K562 (cell line): ENCODE results near the gene NHS. TPM values are rescaled to one million over a fixed set of nuclear protein-coding genes. Genes with fewer than 3 reads are reported as not detected.
A peak's percentile ranks its signal among the peaks of the same experiment; 100 is the strongest.
"Not testable (repeated sequence)": the region's sequence is repeated elsewhere in the genome, so short reads cannot be mapped to it uniquely, and the experiment has no call there.

Experiments used
- ATAC-seq: fragments of 200-7000 bp; cut with Tn5 transposase; 3 replicates; pipeline ENCODE4 v1.9.1; 2020; ENCODE audit warnings: moderate library complexity
- BruUV-seq: library from RNA; stranded (reverse); fragments of 400-500 nt; replicated peaks from 2 replicates; lab custom pipeline; 2021; lab: Mats Ljungman, UMichigan
- CTCF ChIA-PET: fragments of 300-600 bp; formaldehyde crosslinking; extraction: SDS; loops from one replicate; lab custom pipeline; 2021; ENCODE audit warnings: low intra/inter-chr PET ratio; lab: Yijun Ruan, JAX
- POLR2A ChIA-PET: fragments of 300-600, 350-650 bp; sonication (Branson Sonifier 250); formaldehyde crosslinking; extraction: SDS; loops from one replicate; lab custom pipeline; 2021; ENCODE audit warnings: antibody characterized with exemption, inconsistent platforms; lab: Yijun Ruan, JAX
- DNase-seq, 4 experiments: peaks; one replicate each; pipeline versions ENCODE4 v3.0.0 to v3.0.0-alpha.2; 2011 to 2018; ENCODE audit warnings: low spot score in 3 of 4, mixed read lengths in 3 of 4; ENCODE audit errors: extremely low read depth in 1 of 4
- FAIRE-seq: peaks from 2 replicates; lab custom pipeline; 2011; peaks lifted over from hg19 to GRCh38; lab: Jason Lieb, UNC
- H2AFZ ChIP-seq: 2 replicates; pipeline ENCODE4 v1.6.0; 2011; ENCODE audit warnings: low read depth, low read length, control low read depth, inconsistent platforms
- H3K27ac ChIP-seq: fragments of 200-600 bp; 3 replicates; pipeline ENCODE4 v1.8.0; 2011; ENCODE audit warnings: low read depth, mild to moderate bottlenecking, control low read depth, inconsistent platforms, low read length, moderate library complexity, mixed read lengths; ENCODE audit errors: extremely low read depth
- H3K27me3 ChIP-seq, 2 experiments: fragments of 300-600 bp in 1 of 2; 2 replicates in 1 of 2; 3 replicates in 1 of 2; pipeline versions ENCODE4 v1.6.0 to v1.8.0; 2011; ENCODE audit warnings: inconsistent platforms in 2 of 2, low read length in 2 of 2, mild to moderate bottlenecking in 1 of 2, mixed read lengths in 1 of 2, moderate library complexity in 1 of 2; ENCODE audit not compliant: control insufficient read depth in 2 of 2, insufficient read depth in 2 of 2
- H3K36me3 ChIP-seq: fragments of 300-600 bp; 3 replicates; pipeline ENCODE4 v1.8.0; 2011; ENCODE audit warnings: mild to moderate bottlenecking, low read length, inconsistent platforms; ENCODE audit not compliant: control insufficient read depth, insufficient read depth
- H3K4me1 ChIP-seq, 2 experiments: fragments of 200-600 bp in 1 of 2; replicated peaks in 1 of 2; 2 replicates in 1 of 2; 3 replicates in 1 of 2; pipeline versions ENCODE4 v1.5.1 to v1.8.0; 2011; ENCODE audit warnings: inconsistent platforms in 2 of 2, low read length in 2 of 2, mild to moderate bottlenecking in 1 of 2, mixed read lengths in 1 of 2, moderate library complexity in 1 of 2; ENCODE audit not compliant: control insufficient read depth in 2 of 2, insufficient read depth in 2 of 2
- H3K4me2 ChIP-seq: 2 replicates; pipeline ENCODE4 v1.6.1; 2011; ENCODE audit warnings: low read length, control low read depth, inconsistent platforms, mixed read lengths; ENCODE audit not compliant: insufficient read depth
- H3K4me3 ChIP-seq: fragments of 200-600 bp; sonication (generic), shearing (Covaris generic); 2 replicates; pipeline ENCODE4 v1.5.1; 2016; ENCODE audit warnings: control low read depth, inconsistent platforms
- H3K79me2 ChIP-seq: fragments of 200-600 bp; 3 replicates; pipeline ENCODE4 v1.8.0; 2011; ENCODE audit warnings: low read length, inconsistent platforms; ENCODE audit not compliant: control insufficient read depth, insufficient read depth
- H3K9ac ChIP-seq, 2 experiments: 2 replicates each; pipeline versions ENCODE4 v1.6.0 to v1.6.1; 2011; ENCODE audit warnings: low read depth in 2 of 2, low read length in 2 of 2, control low read depth in 1 of 2, inconsistent platforms in 1 of 2, mild to moderate bottlenecking in 1 of 2, mixed read lengths in 1 of 2; ENCODE audit not compliant: insufficient read depth in 1 of 2
- H3K9me1 ChIP-seq: one replicate; pipeline ENCODE4 v1.6.0; 2011; ENCODE audit warnings: inconsistent platforms, mild to moderate bottlenecking, low read length, moderate library complexity; ENCODE audit not compliant: control insufficient read depth, insufficient read depth
- H3K9me3 ChIP-seq: replicated peaks from 2 replicates; pipeline ENCODE4 v1.5.1; 2011; ENCODE audit warnings: low read depth, low read length, inconsistent platforms; ENCODE audit not compliant: control insufficient read depth, insufficient read depth
- H4K20me1 ChIP-seq: replicated peaks from 2 replicates; pipeline ENCODE4 v1.6.1; 2011; ENCODE audit warnings: low read length, inconsistent platforms, mixed read lengths; ENCODE audit not compliant: control insufficient read depth, insufficient read depth
- ATF6 ChIP-seq: sonication (generic); formaldehyde crosslinking; IDR thresholded peaks from 2 replicates; pipeline ENCODE4 v1.4.0; 2020; ENCODE audit warnings: mild to moderate bottlenecking, missing genetic modification reagents
- CBX5 ChIP-seq: IDR thresholded peaks from 2 replicates; pipeline ENCODE4 v1.6.1; 2014; ENCODE audit warnings: low read depth, borderline replicate concordance
- CHCHD3 ChIP-seq: fragments of 250-450 bp; sonication (Bioruptor Pico); IDR thresholded peaks from 2 replicates; pipeline ENCODE4 v2.1.2; 2022; ENCODE audit warnings: mild to moderate bottlenecking
- CTBP1 ChIP-seq: fragments of 450-650 bp; IDR thresholded peaks from 2 replicates; pipeline ENCODE4 v1.6.1; 2016; ENCODE audit warnings: borderline replicate concordance
- FOXP1 ChIP-seq: sonication (generic); formaldehyde crosslinking; IDR thresholded peaks from 2 replicates; pipeline ENCODE4 v1.8.0; 2022; ENCODE audit warnings: mild to moderate bottlenecking, missing genetic modification reagents
- KLF13 ChIP-seq: fragments of 450-650 bp; IDR thresholded peaks from 2 replicates; pipeline ENCODE4 v1.6.1; 2016; ENCODE audit warnings: missing genetic modification characterization, low read depth, mild to moderate bottlenecking, missing compliant biosample characterization, moderate library complexity, borderline replicate concordance
- NR0B1 ChIP-seq: fragments of 450-650 bp; IDR thresholded peaks from one replicate; pipeline ENCODE4 v1.6.1; 2018; ENCODE audit warnings: mild to moderate bottlenecking, moderate library complexity; ENCODE audit not compliant: partially characterized antibody
- NR2F6 ChIP-seq: fragments of 450-650 bp; formaldehyde crosslinking; IDR thresholded peaks from 2 replicates; pipeline ENCODE4 v1.4.0; 2020; ENCODE audit warnings: mild to moderate bottlenecking
- TGIF2 ChIP-seq: sonication (generic); formaldehyde crosslinking; IDR thresholded peaks from 2 replicates; pipeline ENCODE4 v1.8.1; 2022; ENCODE audit warnings: mild to moderate bottlenecking, missing genetic modification reagents, moderate library complexity
- ZNF133 ChIP-seq: fragments of 250-450 bp; sonication (Bioruptor Pico); IDR thresholded peaks from 2 replicates; pipeline ENCODE4 v1.4.0; 2020; ENCODE audit warnings: mild to moderate bottlenecking
- ZNF146 ChIP-seq: IDR thresholded peaks from one replicate; pipeline ENCODE4 v1.6.1; 2018; ENCODE audit warnings: missing compliant biosample characterization; ENCODE audit not compliant: unreplicated experiment
- ZNF695 ChIP-seq: fragments of 450-650 bp; formaldehyde crosslinking; IDR thresholded peaks from 2 replicates; pipeline ENCODE4 v1.4.0; 2020; ENCODE audit warnings: mild to moderate bottlenecking, moderate library complexity
- ZNF766 ChIP-seq: fragments of 200-800 bp; sonication (Bioruptor generic); conservative IDR thresholded peaks from 2 replicates; pipeline ENCODE4 v1.6.1; 2016; ENCODE audit warnings: missing genetic modification characterization, missing compliant biosample characterization
- ZNF830 ChIP-seq: fragments of 250-450 bp; sonication (Bioruptor Pico); IDR thresholded peaks from 2 replicates; pipeline ENCODE4 v1.5.0; 2021; ENCODE audit warnings: mild to moderate bottlenecking
- WGBS: fragments of 100-300 bp; shearing (Covaris generic); methylation state at CpG from one replicate; pipeline ENCODE4 v1.1.6; 2016; ENCODE audit warnings: low coverage, mixed read lengths; ENCODE audit not compliant: insufficient coverage; ENCODE audit errors: missing lambda C conversion rate; 5-methylcytosine and 5-hydroxymethylcytosine counted together
- in situ Hi-C: fragments of 300-500 bp; cut with MboI; formaldehyde crosslinking; loops from 4 replicates; pipeline ENCODE4 v1.15.0; 2018; ENCODE audit warnings: inconsistent platforms, mixed read lengths
- intact Hi-C: fragments of 100-400 bp; cut with micrococcal nuclease; formaldehyde crosslinking; loops from 2 replicates; pipeline ENCODE4 v1.14.2; 2022
- polyA plus RNA-seq, 8 experiments: library from polyadenylated mRNA; depleted of rRNA in 4 of 8; stranded (reverse) in 5 of 8; unstranded in 3 of 8; fragments of >200 nt; fragmentation: Nextera tagmentation in 2 of 8; fragmentation: Illumina TruSeq in 1 of 8; extraction: Ambion mirVana in 2 of 8; extraction: Trizol in 1 of 8; gene quantifications; 2 replicates each; pipeline versions ENCODE4 v1.2.1 to v1.2.3, GENCODE V29; 2011 to 2014; ENCODE audit warnings: inconsistent platforms in 1 of 8, missing spikeins in 1 of 8
- total RNA-seq, 7 experiments: library from RNA; depleted of rRNA in 6 of 7; stranded (reverse); fragments of >200 nt in 6 of 7; fragmentation: Illumina TruSeq in 2 of 7; extraction: Trizol in 2 of 7; gene quantifications; 2 replicates each; pipeline versions ENCODE4 v1.2.1 to v1.2.3, GENCODE V29; 2011 to 2021; ENCODE audit warnings: low replicate concordance in 1 of 7

NHS gene
- total and polyA plus RNA-seq, 9 of the 15 experiments (the other 6 are each of a cell fraction or from before 2014, with no cell fraction given), result 0.02 TPM; not detected in 8

- TF ChIP-seq NR0B1, result no peak
Measured at GRCh38 chrX:17567821-17568220, 192.8 kb downstream of the NHS start (continued).

- CTCF ChIA-PET, H3K4me2 ChIP-seq, ATAC-seq: not testable (repeated sequence)
Measured at GRCh38 chrX:17568804-17569203, 193.8 kb downstream of the NHS start.

GRCh38 chrX:17579026-17579425 is 204.0 kb downstream of the NHS start:
- Histone ChIP-seq H3K36me3 (no peaks in the 10 kb centered on the region), H3K4me2 (no peak overlapping the region), H3K27me3 (no peaks in the 10 kb centered on the region; a peak in 1 of 5 replicates), H2AFZ (no peak overlapping the region), H3K9me1 (no peaks in the 10 kb centered on the region), H4K20me1 (no peaks in the 10 kb centered on the region), H3K9ac (no peak overlapping the region), H3K27ac (no peak overlapping the region), H3K4me1 (no peaks in the 10 kb centered on the region), H3K9me3 (no peaks in the 10 kb centered on the region), H3K4me3 (no peak overlapping the region), H3K79me2 (no peaks in the 10 kb centered on the region)
- DNase-seq (no peak), ATAC-seq (no peak), FAIRE-seq (no peak)
- intact Hi-C loops, result no loop called here
- 2% methylated on average over 5 of the region's 5 CpGs for WGBS
- in situ Hi-C loops, result no loop called here
- ChIA-PET POLR2A (no interaction called here), CTCF (no interaction called here)
- no TSS peak for BruUV-seq
- TF ChIP-seq CBX5 (no peak), NR2F6 (CRISPR knock-in tag) (no peak), ZNF695 (CRISPR knock-in tag) (no peak), FOXP1 (CRISPR knock-in tag) (no peak), ZNF133 (CRISPR knock-in tag) (no peak), ATF6 (no peak), CTBP1 (no peak), ZNF830 (no peak), ZNF766 (CRISPR knock-in tag) (no peak), TGIF2 (CRISPR knock-in tag) (no peak), CHCHD3 (no peak), KLF13 (tag) (no peak)

More at GRCh38 chrX:17568804-17569203, 193.8 kb downstream of the NHS start:
- H3K27me3 ChIP-seq, in situ Hi-C loops, POLR2A ChIA-PET, H2AFZ ChIP-seq, H3K9me3 ChIP-seq, H3K4me3 ChIP-seq, H3K79me2 ChIP-seq, H3K36me3 ChIP-seq, H4K20me1 ChIP-seq, H3K27ac ChIP-seq, BruUV-seq, intact Hi-C loops, H3K9ac ChIP-seq, FAIRE-seq, H3K9me1 ChIP-seq, DNase-seq, H3K4me1 ChIP-seq: not testable (repeated sequence)
- peak; percentile 63 for TF ChIP-seq ZNF146 (CRISPR knock-in tag)
- 0% methylated on average over 3 of the region's 3 CpGs for WGBS
